Naive thymus-derived CD8-positive, alpha-beta T cell (primary cell): ENCODE results near the gene SIX3. TPM values are rescaled to one million over a fixed set of nuclear protein-coding genes. Genes with fewer than 3 reads are reported as not detected.

ENCODE experiments used
- ATAC-seq, 2 donors: fragments of 150-1000 bp; cut with Tn5 transposase in 1 of 2; sonication (Bioruptor Pico), chemical (Tn5 transposase) in 1 of 2; 1 replicate in 1 of 2; 2 replicates in 1 of 2; pipeline ENCODE4 v1.10.0; 2021; ENCODE audit warnings: mild to moderate bottlenecking in 2 of 2, moderate library complexity in 2 of 2
- POLR2A ChIA-PET: fragments of 350-600 bp; sonication (Branson Sonifier 250); formaldehyde crosslinking; loops from one replicate; lab custom pipeline; 2021; ENCODE audit warnings: antibody characterized with exemption; lab: Charles Lee
- DNase-seq, 10 donors: peaks; one replicate each; pipeline versions ENCODE4 v3.0.0 to v3.0.0-alpha.2; 2020 to 2022
- H3K27ac Mint-ChIP-seq, 10 donors: one replicate each; pipeline ENCODE4 v1.8.0; 2020 to 2022; ENCODE audit warnings: mild to moderate bottlenecking in 10 of 10, mixed read lengths in 10 of 10, moderate library complexity in 4 of 10, inconsistent platforms in 1 of 10
- H3K27me3 Mint-ChIP-seq, 5 donors: one replicate each; pipeline ENCODE4 v1.8.0; 2021 to 2022; ENCODE audit warnings: mixed read lengths in 5 of 5
- H3K36me3 Mint-ChIP-seq, 3 donors: one replicate each; pipeline ENCODE4 v1.8.0; 2020 to 2022; ENCODE audit warnings: mixed read lengths in 3 of 3, mild to moderate bottlenecking in 2 of 3, inconsistent platforms in 1 of 3
- H3K4me1 Mint-ChIP-seq, 4 donors: one replicate each; pipeline ENCODE4 v1.8.0; 2021 to 2022; ENCODE audit warnings: mixed read lengths in 4 of 4
- H3K4me3 Mint-ChIP-seq, 10 donors: one replicate each; pipeline ENCODE4 v1.8.0; 2020 to 2022; ENCODE audit warnings: mild to moderate bottlenecking in 10 of 10, mixed read lengths in 10 of 10, moderate library complexity in 6 of 10, inconsistent platforms in 1 of 10
- H3K9me3 Mint-ChIP-seq, 9 donors: one replicate each; pipeline ENCODE4 v1.8.0; 2020 to 2022; ENCODE audit warnings: mixed read lengths in 9 of 9, mild to moderate bottlenecking in 3 of 9, inconsistent platforms in 1 of 9, moderate library complexity in 1 of 9
- polyA plus RNA-seq, 3 donors: library from polyadenylated mRNA; unstranded; fragments of 300-500 nt; fragmentation: Illumina TruSeq; gene quantifications; one replicate each; pipeline ENCODE4 v1.2.3, GENCODE V29; 2021
- total RNA-seq, 8 experiments: library from RNA in 2 of 8; stranded (reverse) in 2 of 8; gene quantifications; one replicate each; pipeline ENCODE4 v1.2.3 and lab custom pipeline; 2021 to 2026

SIX3 gene
- total and polyA plus RNA-seq, 5 experiments from 2014 or later: not detected

DNA sequence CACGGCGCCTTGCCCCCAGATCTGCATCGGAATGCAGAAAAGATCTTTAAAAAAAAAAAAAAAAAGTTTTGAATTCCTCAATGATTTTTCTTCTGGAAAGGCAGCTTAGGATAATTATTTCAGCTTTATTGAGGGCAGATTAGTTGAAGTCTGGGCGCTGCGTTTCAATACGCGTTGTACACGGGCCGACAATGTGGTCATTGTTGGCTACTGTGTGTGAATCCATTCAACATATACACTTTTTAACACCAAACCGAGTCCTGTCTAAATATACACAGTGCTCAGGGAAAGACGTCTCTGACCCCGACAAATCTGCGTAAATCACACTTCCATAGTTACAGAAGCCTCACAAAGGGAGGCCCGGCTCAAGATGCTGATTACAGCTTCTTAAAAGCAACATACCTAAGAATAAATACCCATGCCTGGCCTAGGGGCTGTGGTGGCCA lies 1.4 kb upstream of the SIX3 start:
- POLR2A ChIA-PET: no interaction called here
- Mint-ChIP-seq H3K36me3 (no peaks in the 10 kb centered on the region), H3K27ac (no peak overlapping the region), H3K27me3 (peaks cover 38 to 93% (median 69%) of the 10 kb centered on the region in 5 donors), H3K9me3 (peaks cover 0 to 5% (median 0%) of the 10 kb centered on the region in 9 donors), H3K4me3 (peak overlapping the region in 9 of 10 donors; percentile 22 to 79 (median 63)), H3K4me1 (peaks cover 18 to 69% (median 63%) of the 10 kb centered on the region in 4 donors)
- DNase-seq: no peak
- no peak for ATAC-seq

- Mint-ChIP-seq H3K4me3 (peak overlapping the region; percentile 73 to 87 (median 82)), H3K27ac (no peak overlapping the region), H3K4me1 (peaks cover 21 to 76% (median 65%) of the 10 kb centered on the region in 4 donors), H3K27me3 (peaks cover 44 to 93% (median 72%) of the 10 kb centered on the region in 5 donors), H3K9me3 (peaks cover 0 to 5% (median 0%) of the 10 kb centered on the region in 9 donors), H3K36me3 (no peaks in the 10 kb centered on the region)
- POLR2A ChIA-PET: no interaction called here
- no peak for ATAC-seq
- peak in 1 of 10 donors; percentile 40 for DNase-seq
Measured at GRCh38 chr2:44940732-44941464, 604 bp upstream of the SIX3 start.

DNA sequence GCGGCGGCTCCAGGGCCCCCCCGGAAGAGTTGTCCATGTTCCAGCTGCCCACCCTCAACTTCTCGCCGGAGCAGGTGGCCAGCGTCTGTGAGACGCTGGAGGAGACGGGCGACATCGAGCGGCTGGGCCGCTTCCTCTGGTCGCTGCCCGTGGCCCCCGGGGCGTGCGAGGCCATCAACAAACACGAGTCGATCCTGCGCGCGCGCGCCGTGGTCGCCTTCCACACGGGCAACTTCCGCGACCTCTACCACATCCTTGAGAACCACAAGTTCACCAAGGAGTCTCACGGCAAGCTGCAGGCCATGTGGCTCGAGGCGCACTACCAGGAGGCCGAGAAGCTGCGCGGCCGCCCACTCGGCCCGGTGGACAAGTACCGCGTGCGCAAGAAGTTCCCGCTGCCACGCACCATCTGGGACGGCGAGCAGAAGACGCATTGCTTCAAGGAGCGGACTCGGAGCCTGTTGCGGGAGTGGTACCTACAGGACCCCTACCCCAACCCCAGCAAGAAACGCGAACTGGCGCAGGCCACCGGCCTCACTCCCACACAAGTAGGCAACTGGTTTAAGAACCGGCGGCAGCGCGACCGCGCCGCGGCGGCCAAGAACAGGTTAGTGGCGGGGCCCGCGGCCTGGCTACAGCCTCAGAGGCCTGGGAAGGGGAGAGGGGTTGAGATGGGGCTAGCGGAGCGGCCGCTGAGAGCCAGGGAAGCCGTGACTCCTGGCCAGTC lies 965 bp downstream of the SIX3 start:
- no peaks in the 10 kb centered on the region for H3K36me3 Mint-ChIP-seq
- H3K4me1 Mint-ChIP-seq: peaks cover 18 to 65% (median 55%) of the 10 kb centered on the region in 4 donors
- DNase-seq: peak in 1 of 10 donors; percentile 45
- no peak for ATAC-seq
- H3K27me3 Mint-ChIP-seq: peaks cover 44 to 93% (median 75%) of the 10 kb centered on the region in 5 donors
- no peak overlapping the region for H3K27ac Mint-ChIP-seq
- H3K9me3 Mint-ChIP-seq: peaks cover 0 to 5% (median 0%) of the 10 kb centered on the region in 9 donors
- POLR2A ChIA-PET: no interaction called here
- H3K4me3 Mint-ChIP-seq: peak overlapping the region; percentile 24 to 81 (median 66)

GRCh38 chr2:44943031-44943692 lies 1.7 kb downstream of the SIX3 start:
- peaks cover 0 to 5% (median 0%) of the 10 kb centered on the region in 9 donors for H3K9me3 Mint-ChIP-seq
- H3K4me1 Mint-ChIP-seq: peaks cover 18 to 63% (median 51%) of the 10 kb centered on the region in 4 donors
- DNase-seq (peak in 1 of 10 donors; percentile 32), ATAC-seq (no peak)
- H3K27me3 Mint-ChIP-seq: peaks cover 49 to 93% (median 78%) of the 10 kb centered on the region in 5 donors
- no peak overlapping the region for H3K27ac Mint-ChIP-seq
- no peaks in the 10 kb centered on the region for H3K36me3 Mint-ChIP-seq
- peak overlapping the region; percentile 20 to 81 (median 66) for H3K4me3 Mint-ChIP-seq
- POLR2A ChIA-PET: no interaction called here

- peaks cover 18 to 58% (median 48%) of the 10 kb centered on the region in 4 donors for H3K4me1 Mint-ChIP-seq
- peak in 1 of 10 donors; percentile 49 for DNase-seq
- ATAC-seq: no peak
- peak overlapping the region in 1 of 10 donors; percentile 34 for H3K27ac Mint-ChIP-seq
- no peaks in the 10 kb centered on the region for H3K36me3 Mint-ChIP-seq
- POLR2A ChIA-PET: no interaction called here
- H3K27me3 Mint-ChIP-seq: peaks cover 50 to 93% (median 78%) of the 10 kb centered on the region in 5 donors
- H3K9me3 Mint-ChIP-seq: peaks cover 0 to 5% (median 0%) of the 10 kb centered on the region in 9 donors
- H3K4me3 Mint-ChIP-seq: peak overlapping the region in 8 of 10 donors; percentile 31 to 81 (median 70)
Measured at GRCh38 chr2:44943693-44944101, 2.2 kb downstream of the SIX3 start.

GRCh38 chr2:44944102-44944951 lies 2.8 kb downstream of the SIX3 start:
- H3K27ac Mint-ChIP-seq: peak overlapping the region in 1 of 10 donors; percentile 34
- peaks cover 18 to 63% (median 51%) of the 10 kb centered on the region in 4 donors for H3K4me1 Mint-ChIP-seq
- peaks cover 50 to 99% (median 84%) of the 10 kb centered on the region in 5 donors for H3K27me3 Mint-ChIP-seq
- H3K4me3 Mint-ChIP-seq: peak overlapping the region; percentile 3 to 78 (median 61)
- H3K36me3 Mint-ChIP-seq: no peaks in the 10 kb centered on the region
- DNase-seq (peak in 1 of 10 donors; percentile 27), ATAC-seq (no peak)
- H3K9me3 Mint-ChIP-seq: peaks cover 0 to 5% (median 0%) of the 10 kb centered on the region in 9 donors
- POLR2A ChIA-PET: no interaction called here

DNA sequence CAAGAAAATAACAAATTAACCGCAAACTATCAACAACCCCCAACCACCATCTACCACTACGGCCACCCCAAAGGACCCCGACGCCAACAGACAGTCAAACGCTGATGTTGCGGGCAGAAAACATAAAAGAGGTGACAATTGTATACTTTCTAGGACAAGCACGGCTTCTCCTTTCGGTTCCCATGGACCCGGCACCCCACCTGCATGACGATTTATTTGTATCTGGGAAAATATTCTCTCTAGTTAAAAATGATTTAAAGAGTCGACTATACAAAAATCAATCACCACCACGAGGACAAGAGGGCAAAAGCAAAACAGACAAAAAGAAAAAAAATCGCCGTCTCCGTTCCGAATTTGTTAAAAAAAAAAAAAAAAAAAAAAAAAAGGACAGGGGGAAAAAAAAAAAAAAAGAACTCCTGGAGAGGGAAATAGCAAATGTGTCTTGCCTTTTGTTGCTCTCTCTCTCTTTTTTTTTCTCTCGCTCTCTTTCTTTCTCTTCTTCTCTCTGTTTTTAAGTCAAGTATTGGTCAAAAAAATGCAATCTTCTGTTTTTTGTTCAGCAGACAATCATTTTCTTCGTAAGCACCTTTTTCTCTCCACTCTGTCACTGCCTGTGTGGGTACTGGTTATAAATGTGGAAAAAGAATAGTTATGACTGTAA lies 3.6 kb downstream of the SIX3 start:
- H3K27me3 Mint-ChIP-seq: peaks cover 45 to 99% (median 78%) of the 10 kb centered on the region in 5 donors
- no peak for DNase-seq
- peak overlapping the region; percentile 21 to 71 (median 48) for H3K4me3 Mint-ChIP-seq
- H3K36me3 Mint-ChIP-seq: no peaks in the 10 kb centered on the region
- POLR2A ChIA-PET: no interaction called here
- peak overlapping the region in 1 of 10 donors; percentile 11 for H3K27ac Mint-ChIP-seq
- ATAC-seq: no peak
- H3K4me1 Mint-ChIP-seq: peaks cover 19 to 63% (median 45%) of the 10 kb centered on the region in 4 donors
- peaks cover 0 to 1% (median 0%) of the 10 kb centered on the region in 9 donors for H3K9me3 Mint-ChIP-seq

DNA sequence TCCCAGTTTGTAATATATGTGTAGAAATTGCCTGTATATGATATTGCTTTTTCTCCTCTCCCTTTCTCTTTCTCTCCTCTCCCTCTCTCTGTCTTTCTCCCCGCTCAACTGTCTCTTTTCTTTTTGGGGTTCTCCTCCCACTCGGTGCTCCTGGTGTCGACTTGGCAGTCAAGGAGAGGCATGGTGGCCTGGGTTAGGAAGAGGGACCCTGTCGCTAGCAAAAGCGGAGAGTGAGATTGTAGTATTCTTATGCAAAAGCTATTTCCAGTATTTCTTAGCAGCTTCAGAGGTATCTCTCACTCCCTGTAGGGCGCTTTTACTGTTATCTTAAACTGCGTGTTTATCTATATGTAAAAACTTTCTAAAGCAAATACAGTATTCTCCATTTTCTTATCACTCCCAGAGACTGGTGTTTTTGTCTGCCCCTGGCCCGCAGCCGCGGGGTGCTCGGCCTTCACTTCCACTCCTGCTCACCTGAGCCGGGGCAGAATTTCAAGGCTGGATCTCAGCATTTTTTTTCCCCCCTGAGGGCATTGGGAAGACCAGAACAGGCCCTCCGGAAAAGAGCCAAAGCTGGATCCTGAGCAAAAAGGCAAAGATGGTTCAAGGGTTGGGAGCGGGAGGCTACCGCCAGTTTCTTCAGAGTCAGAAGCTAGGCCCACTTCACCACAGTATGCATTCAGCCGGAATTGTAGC lies 4.3 kb downstream of the SIX3 start:
- H3K9me3 Mint-ChIP-seq: no peaks in the 10 kb centered on the region
- H3K36me3 Mint-ChIP-seq: no peaks in the 10 kb centered on the region
- POLR2A ChIA-PET: no interaction called here
- DNase-seq: peak in 1 of 10 donors; percentile 21
- peaks cover 46 to 99% (median 79%) of the 10 kb centered on the region in 5 donors for H3K27me3 Mint-ChIP-seq
- no peak for ATAC-seq
- peaks cover 24 to 60% (median 42%) of the 10 kb centered on the region in 4 donors for H3K4me1 Mint-ChIP-seq
- peak overlapping the region in 6 of 10 donors; percentile 38 to 64 (median 43) for H3K4me3 Mint-ChIP-seq
- peak overlapping the region in 1 of 10 donors; percentile 27 for H3K27ac Mint-ChIP-seq

GRCh38 chr2:44946372-44947027 lies 5.0 kb downstream of the SIX3 start:
- Mint-ChIP-seq H3K4me3 (no peak overlapping the region), H3K27ac (no peak overlapping the region), H3K27me3 (peaks cover 49 to 99% (median 80%) of the 10 kb centered on the region in 5 donors), H3K4me1 (peaks cover 24 to 55% (median 41%) of the 10 kb centered on the region in 4 donors), H3K9me3 (no peaks in the 10 kb centered on the region), H3K36me3 (no peaks in the 10 kb centered on the region)
- DNase-seq (no peak), ATAC-seq (no peak)
- POLR2A ChIA-PET: no interaction called here

- POLR2A ChIA-PET: no interaction called here
- Mint-ChIP-seq H3K36me3 (no peaks in the 10 kb centered on the region), H3K4me3 (no peak overlapping the region), H3K4me1 (peaks cover 21 to 53% (median 38%) of the 10 kb centered on the region in 4 donors), H3K27ac (no peak overlapping the region), H3K9me3 (no peaks in the 10 kb centered on the region), H3K27me3 (peaks cover 49 to 99% (median 78%) of the 10 kb centered on the region in 5 donors)
- DNase-seq (no peak), ATAC-seq (no peak)
Measured at GRCh38 chr2:44947028-44947375, 5.5 kb downstream of the SIX3 start.
